Liver (tissue), 9 donors: Measurements from ENCODE around the gene TCF7L1. TPM values are rescaled to one million over a fixed set of nuclear protein-coding genes. Genes with fewer than 3 reads are reported as not detected.

Source experiments
- DNase-seq: peaks from one replicate; pipeline ENCODE4 v3.0.0-alpha.2; 2017; ENCODE audit warnings: low spot score
- H3K27ac ChIP-seq, 2 donors: one replicate each; pipeline ENCODE4 v1.7.0; 2013; ENCODE audit warnings: inconsistent platforms in 2 of 2, low read length in 2 of 2, control low read depth in 1 of 2, low read depth in 1 of 2, mild to moderate bottlenecking in 1 of 2
- H3K27me3 ChIP-seq, 4 donors: one replicate each; pipeline versions ENCODE4 v1.6.1 to v1.7.0; 2013; ENCODE audit warnings: low read length in 3 of 4, inconsistent platforms in 1 of 4, mild to moderate bottlenecking in 1 of 4, moderate library complexity in 1 of 4; ENCODE audit not compliant: control insufficient read depth in 4 of 4, insufficient read depth in 4 of 4
- H3K36me3 ChIP-seq, 4 donors: one replicate each; pipeline versions ENCODE4 v1.6.1 to v1.7.0; 2013; ENCODE audit warnings: low read length in 3 of 4, mild to moderate bottlenecking in 3 of 4, low read depth in 1 of 4, moderate library complexity in 1 of 4; ENCODE audit not compliant: control insufficient read depth in 4 of 4, insufficient read depth in 3 of 4
- H3K4me1 ChIP-seq, 4 donors: one replicate each; pipeline versions ENCODE4 v1.6.1 to v1.7.0; 2013; ENCODE audit warnings: low read length in 3 of 4, mild to moderate bottlenecking in 3 of 4, moderate library complexity in 1 of 4; ENCODE audit not compliant: control insufficient read depth in 4 of 4, insufficient read depth in 4 of 4
- H3K4me3 ChIP-seq, 3 donors: one replicate each; pipeline versions ENCODE4 v1.6.1 to v1.7.0; 2013; ENCODE audit warnings: low read length in 3 of 3, control low read depth in 1 of 3, low read depth in 1 of 3, mild to moderate bottlenecking in 1 of 3
- H3K9ac ChIP-seq, 2 donors: one replicate each; pipeline ENCODE4 v1.7.0; 2013; ENCODE audit warnings: low read length in 2 of 2, mild to moderate bottlenecking in 2 of 2, moderate library complexity in 2 of 2, control low read depth in 1 of 2, low read depth in 1 of 2
- H3K9me3 ChIP-seq, 4 donors: one replicate each; pipeline versions ENCODE4 v1.6.1 to v1.7.0; 2013; ENCODE audit warnings: low read length in 3 of 4; ENCODE audit not compliant: control insufficient read depth in 4 of 4
- EGR1 ChIP-seq, 2 donors: IDR thresholded peaks; 2 replicates each; pipeline ENCODE4 v1.6.1; 2016 to 2018; ENCODE audit warnings: antibody characterized with exemption in 2 of 2, low read depth in 2 of 2
- FOXA2 ChIP-seq: IDR thresholded peaks from 2 replicates; pipeline ENCODE4 v1.6.1; 2016; ENCODE audit warnings: antibody characterized with exemption
- HNF4A ChIP-seq, 2 donors: conservative IDR thresholded peaks; 2 replicates each; pipeline ENCODE4 v1.6.1; 2016; ENCODE audit warnings: antibody characterized with exemption in 2 of 2, mild to moderate bottlenecking in 2 of 2
- HNF4G ChIP-seq: IDR thresholded peaks from 2 replicates; pipeline ENCODE4 v1.6.1; 2016; ENCODE audit warnings: antibody characterized with exemption
- JUND ChIP-seq, 2 donors: IDR thresholded peaks; 2 replicates each; pipeline ENCODE4 v1.6.1; 2016; ENCODE audit warnings: antibody characterized with exemption in 2 of 2
- NR2F2 ChIP-seq: IDR thresholded peaks from 2 replicates; pipeline ENCODE4 v1.6.1; 2016; ENCODE audit warnings: antibody characterized with exemption
- RAD21 ChIP-seq, 2 donors: IDR thresholded peaks; 2 replicates each; pipeline ENCODE4 v1.6.1; 2016; ENCODE audit warnings: antibody characterized with exemption in 2 of 2, mild to moderate bottlenecking in 2 of 2
- RXRA ChIP-seq, 2 donors: IDR thresholded peaks; 2 replicates each; pipeline ENCODE4 v1.6.1; 2017 to 2018; ENCODE audit warnings: antibody characterized with exemption in 2 of 2, mild to moderate bottlenecking in 1 of 2
- SP1 ChIP-seq: IDR thresholded peaks from 2 replicates; pipeline ENCODE4 v1.6.1; 2018; ENCODE audit warnings: antibody characterized with exemption, mild to moderate bottlenecking
- TAF1 ChIP-seq: conservative IDR thresholded peaks from 2 replicates; pipeline ENCODE4 v1.6.1; 2016; ENCODE audit warnings: antibody characterized with exemption, mild to moderate bottlenecking
- WGBS: extraction: QIAGEN DNeasy Blood & Tissue Kit; methylation state at CpG from one replicate; pipeline ENCODE4 v1.1.7; 2013; 5-methylcytosine and 5-hydroxymethylcytosine counted together
- polyA plus RNA-seq, 2 donors: library from polyadenylated mRNA; stranded (reverse) in 1 of 2; unstranded in 1 of 2; fragments of 200-250 nt in 1 of 2; fragments of >200 nt in 1 of 2; fragmentation: Nextera tagmentation in 1 of 2; extraction: Ambion mirVana in 1 of 2; gene quantifications; one replicate each; pipeline versions ENCODE4 v1.2.1 to v1.2.3, GENCODE V29; 2013 to 2015
- total RNA-seq, 2 donors: library from RNA; depleted of rRNA; stranded (reverse); fragments of >200 nt; gene quantifications; one replicate each; pipeline ENCODE4 v1.2.3, GENCODE V29; 2014
- TF ChIP-seq, protein P1 (sequence below): fragments of 150-350 bp; IDR thresholded peaks from 2 replicates; pipeline ENCODE4 v1.5.1; 2017; ENCODE audit warnings: improper control_type of control experiment, low read depth, low read length; ENCODE audit not compliant: missing input control
- TF ChIP-seq, protein P2 (sequence below): IDR thresholded peaks from 2 replicates; pipeline ENCODE4 v1.6.1; 2016; ENCODE audit warnings: antibody characterized with exemption
- donor health status: healthy.
- donor health status: healthy.
- donor health status: healthy.
- donor health status: healthy.
- donor health status: healthy.

The TCF7L1 gene
- total and polyA plus RNA-seq, 4 donors, result 1.6 to 6.0 (median 4.8) TPM

DNA sequence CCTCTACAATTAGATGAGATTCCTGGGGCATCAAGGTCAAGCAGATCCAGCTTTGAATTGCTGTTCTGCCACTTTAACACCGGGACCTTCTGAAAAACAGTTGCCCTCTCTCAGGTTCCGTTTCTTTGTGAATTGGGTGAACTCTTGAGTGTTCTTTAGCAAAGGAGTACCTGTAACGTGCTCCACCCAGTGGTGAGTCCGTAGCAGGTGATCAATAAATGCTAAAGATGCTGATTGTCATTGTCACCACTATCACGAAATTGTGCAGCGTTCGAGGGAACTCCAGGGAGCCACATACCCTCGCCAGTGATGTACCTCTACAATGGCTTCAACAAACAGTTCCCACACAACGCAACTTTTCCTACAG lies 81.9 kb downstream of the TCF7L1 start:
- H3K27ac ChIP-seq, result no peak overlapping the region
- H3K4me3 ChIP-seq, result no peak overlapping the region
- 48% methylated on average over 9 of the region's 9 CpGs for WGBS
- H3K9ac ChIP-seq, result no peak overlapping the region
- DNase-seq, result no peak
- no peaks in the 10 kb centered on the region for H3K9me3 ChIP-seq
- peaks cover 0 to 6% (median 2%) of the 10 kb centered on the region in 4 donors for H3K4me1 ChIP-seq
- H3K27me3 ChIP-seq, result no peaks in the 10 kb centered on the region
- no peaks in the 10 kb centered on the region for H3K36me3 ChIP-seq
- peak in 1 of 2 donors; percentile 38 for TF ChIP-seq RXRA (IDR thresholded peaks at IDR 0.05)
- no peak for TF ChIP-seq TAF1
- TF ChIP-seq HNF4A (conservative IDR thresholded peaks at IDR 0.05), result peak; percentile 3 to 28
- TF ChIP-seq, protein P1, sequence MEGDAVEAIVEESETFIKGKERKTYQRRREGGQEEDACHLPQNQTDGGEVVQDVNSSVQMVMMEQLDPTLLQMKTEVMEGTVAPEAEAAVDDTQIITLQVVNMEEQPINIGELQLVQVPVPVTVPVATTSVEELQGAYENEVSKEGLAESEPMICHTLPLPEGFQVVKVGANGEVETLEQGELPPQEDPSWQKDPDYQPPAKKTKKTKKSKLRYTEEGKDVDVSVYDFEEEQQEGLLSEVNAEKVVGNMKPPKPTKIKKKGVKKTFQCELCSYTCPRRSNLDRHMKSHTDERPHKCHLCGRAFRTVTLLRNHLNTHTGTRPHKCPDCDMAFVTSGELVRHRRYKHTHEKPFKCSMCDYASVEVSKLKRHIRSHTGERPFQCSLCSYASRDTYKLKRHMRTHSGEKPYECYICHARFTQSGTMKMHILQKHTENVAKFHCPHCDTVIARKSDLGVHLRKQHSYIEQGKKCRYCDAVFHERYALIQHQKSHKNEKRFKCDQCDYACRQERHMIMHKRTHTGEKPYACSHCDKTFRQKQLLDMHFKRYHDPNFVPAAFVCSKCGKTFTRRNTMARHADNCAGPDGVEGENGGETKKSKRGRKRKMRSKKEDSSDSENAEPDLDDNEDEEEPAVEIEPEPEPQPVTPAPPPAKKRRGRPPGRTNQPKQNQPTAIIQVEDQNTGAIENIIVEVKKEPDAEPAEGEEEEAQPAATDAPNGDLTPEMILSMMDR, result peak; percentile 49
- TF ChIP-seq RAD21 (IDR thresholded peaks at IDR 0.05), result peak; percentile 78 to 87
- TF ChIP-seq, protein P2, sequence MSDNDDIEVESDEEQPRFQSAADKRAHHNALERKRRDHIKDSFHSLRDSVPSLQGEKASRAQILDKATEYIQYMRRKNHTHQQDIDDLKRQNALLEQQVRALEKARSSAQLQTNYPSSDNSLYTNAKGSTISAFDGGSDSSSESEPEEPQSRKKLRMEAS, result no peak

GRCh38 chr2:85215448-85216401 lies 82.5 kb downstream of the TCF7L1 start:
- H3K4me3 ChIP-seq, result no peak overlapping the region
- no peak overlapping the region for H3K9ac ChIP-seq
- H3K4me1 ChIP-seq, result peaks cover 0 to 6% (median 2%) of the 10 kb centered on the region in 4 donors
- H3K27me3 ChIP-seq, result no peaks in the 10 kb centered on the region
- no peaks in the 10 kb centered on the region for H3K36me3 ChIP-seq
- H3K27ac ChIP-seq, result no peak overlapping the region
- no peaks in the 10 kb centered on the region for H3K9me3 ChIP-seq
- no peak for DNase-seq
- WGBS, result 73% methylated on average over 18 of the region's 18 CpGs
- peak; percentile 6 for TF ChIP-seq FOXA2
- no peak for TF ChIP-seq RAD21 (IDR thresholded peaks at IDR 0.05)

DNA sequence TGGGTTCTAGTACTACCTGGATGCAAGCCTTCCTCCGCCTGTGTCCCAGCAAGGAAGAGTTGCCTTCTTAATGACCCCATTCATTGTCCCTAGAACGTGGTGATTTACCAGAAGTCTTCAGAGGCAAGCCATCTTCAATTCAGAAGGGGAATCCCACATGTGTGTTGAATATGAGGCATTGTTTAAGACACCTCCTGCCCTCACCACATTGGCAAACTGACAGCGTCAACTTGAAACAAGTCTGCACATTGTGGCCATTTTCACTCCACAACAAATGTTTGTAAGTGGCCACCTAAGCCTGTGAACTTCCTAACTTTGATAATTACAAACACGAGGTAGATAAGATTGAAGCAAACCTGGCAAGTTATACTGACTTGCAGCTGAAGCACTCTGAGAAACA lies 83.7 kb downstream of the TCF7L1 start:
- Histone ChIP-seq H3K27me3 (no peaks in the 10 kb centered on the region), H3K9me3 (no peaks in the 10 kb centered on the region), H3K36me3 (no peaks in the 10 kb centered on the region), H3K4me3 (no peak overlapping the region), H3K4me1 (peaks cover 0 to 6% (median 2%) of the 10 kb centered on the region in 4 donors), H3K9ac (no peak overlapping the region), H3K27ac (no peak overlapping the region)
- whole genome bisulfite sequencing, result 73% methylated on average over 4 of the region's 4 CpGs
- TF ChIP-seq RAD21 (IDR thresholded peaks at IDR 0.05), result no peak
- TF ChIP-seq JUND (IDR thresholded peaks at IDR 0.05), result no peak
- TF ChIP-seq EGR1 (IDR thresholded peaks at IDR 0.05; ENCODE audit: low read depth in 2 of 2), result no peak
- DNase-seq, result no peak

- TF ChIP-seq HNF4G (no peak), NR2F2 (no peak), SP1 (no peak), TAF1 (no peak), RAD21 (IDR thresholded peaks at IDR 0.05) (no peak), HNF4A (conservative IDR thresholded peaks at IDR 0.05) (no peak)
- H3K4me3 ChIP-seq, result no peak overlapping the region
- no peak overlapping the region for H3K27ac ChIP-seq
- no peak for DNase-seq
- H3K27me3 ChIP-seq, result no peaks in the 10 kb centered on the region
- no peak overlapping the region for H3K9ac ChIP-seq
- no peaks in the 10 kb centered on the region for H3K36me3 ChIP-seq
- WGBS, result 95% methylated on average over 8 of the region's 8 CpGs
- H3K9me3 ChIP-seq, result no peaks in the 10 kb centered on the region
- no peaks in the 10 kb centered on the region for H3K4me1 ChIP-seq
These were observed 88.0 kb downstream of the TCF7L1 start for GRCh38 chr2:85221067-85221691.
